Cardiac septum (tissue), 1 donor: ENCODE results near the gene M6PR. TPM values are rescaled to one million over a fixed set of nuclear protein-coding genes. Genes with fewer than 3 reads are reported as not detected.

ENCODE experiments used
- total RNA-seq: library from RNA; stranded (reverse); fragmentation: NEBNext Ultra II Directional; extraction: Animal tissue kit (Norgen Biotek cat#: 25700); gene quantifications from one replicate; pipeline ENCODE4 v1.2.1, GENCODE V29; 2021
- donor health status: DM: no; HTN: no; CAD: no.

The M6PR gene
- total RNA-seq, 1 donor from 2014 or later, result 87.1 TPM

Other genes starting within 250 kb of the M6PR start
- gene A2ML1, start 127.0 kb downstream of the M6PR start, total RNA-seq, result not detected
- gene PHC1, start 35.1 kb downstream of the M6PR start, total RNA-seq, result 25.5 TPM
- 3.1 TPM for gene KLRG1, start 39.9 kb upstream of the M6PR start, total RNA-seq
- gene A2M, start 166.3 kb upstream of the M6PR start, total RNA-seq, result 588 TPM